ENCODE results near the gene TUSC2. TPM values are rescaled to one million over a fixed set of nuclear protein-coding genes. Genes with fewer than 3 reads are reported as not detected.

TUSC2 gene
- total and polyA plus RNA-seq, 10 donors, result 19.4 to 36.5 (median 24.4) TPM

- Histone ChIP-seq H3K36me3 (no peaks in the 10 kb centered on the region), H3K4me1 (peaks cover 0 to 37% (median 19%) of the 10 kb centered on the region in 6 donors), H3K4me3 (no peak overlapping the region), H3K27ac (no peak overlapping the region), H3K27me3 (replicated peaks in 1 of 7) (peaks cover 0 to 14% (median 0%) of the 10 kb centered on the region in 7 donors), H3K9me3 (no peaks in the 10 kb centered on the region)
- TF ChIP-seq POLR2AphosphoS5 (IDR thresholded peaks at IDR 0.05) (no peak), POLR2A (IDR thresholded peaks at IDR 0.05) (no peak)
- TF ChIP-seq, protein P1, sequence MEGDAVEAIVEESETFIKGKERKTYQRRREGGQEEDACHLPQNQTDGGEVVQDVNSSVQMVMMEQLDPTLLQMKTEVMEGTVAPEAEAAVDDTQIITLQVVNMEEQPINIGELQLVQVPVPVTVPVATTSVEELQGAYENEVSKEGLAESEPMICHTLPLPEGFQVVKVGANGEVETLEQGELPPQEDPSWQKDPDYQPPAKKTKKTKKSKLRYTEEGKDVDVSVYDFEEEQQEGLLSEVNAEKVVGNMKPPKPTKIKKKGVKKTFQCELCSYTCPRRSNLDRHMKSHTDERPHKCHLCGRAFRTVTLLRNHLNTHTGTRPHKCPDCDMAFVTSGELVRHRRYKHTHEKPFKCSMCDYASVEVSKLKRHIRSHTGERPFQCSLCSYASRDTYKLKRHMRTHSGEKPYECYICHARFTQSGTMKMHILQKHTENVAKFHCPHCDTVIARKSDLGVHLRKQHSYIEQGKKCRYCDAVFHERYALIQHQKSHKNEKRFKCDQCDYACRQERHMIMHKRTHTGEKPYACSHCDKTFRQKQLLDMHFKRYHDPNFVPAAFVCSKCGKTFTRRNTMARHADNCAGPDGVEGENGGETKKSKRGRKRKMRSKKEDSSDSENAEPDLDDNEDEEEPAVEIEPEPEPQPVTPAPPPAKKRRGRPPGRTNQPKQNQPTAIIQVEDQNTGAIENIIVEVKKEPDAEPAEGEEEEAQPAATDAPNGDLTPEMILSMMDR (IDR thresholded peaks at IDR 0.05 in 8 of 11, conservative IDR thresholded peaks at IDR 0.05 in 3 of 11), result no peak
- DNase-seq, result no peak
- intact Hi-C loops (cut with DNase I; ENCODE audit: low total_unique reads), result no loop called here
- 70 to 83% (median 77%) methylated on average over 9 of the region's 9 CpGs for WGBS, 5 donors
Observed at GRCh38 chr3:50369012-50369670, 41.1 kb upstream of the TUSC2 start.

GRCh38 chr3:50365842-50366220 lies 37.8 kb upstream of the TUSC2 start:
- H3K4me3 ChIP-seq, result peak overlapping the region in 7 of 8 donors; percentile 50 to 81 (median 59)

GRCh38 chr3:50365080-50365841 lies 37.2 kb upstream of the TUSC2 start:
- Histone ChIP-seq H3K4me3 (peak overlapping the region; percentile 39 to 81 (median 58)), H3K9me3 (no peaks in the 10 kb centered on the region), H3K27ac (peak overlapping the region in 7 of 8 donors; percentile 37 to 87 (median 77)), H3K36me3 (no peaks in the 10 kb centered on the region), H3K27me3 (replicated peaks in 1 of 7) (peaks cover 0 to 4% (median 0%) of the 10 kb centered on the region in 7 donors), H3K4me1 (peaks cover 0 to 39% (median 21%) of the 10 kb centered on the region in 6 donors)
- TF ChIP-seq POLR2A (IDR thresholded peaks at IDR 0.05) (peak in 1 of 3 donors; percentile 25), POLR2AphosphoS5 (IDR thresholded peaks at IDR 0.05) (peak; percentile 84 to 87 (median 84))
- TF ChIP-seq, protein P1 (IDR thresholded peaks at IDR 0.05 in 8 of 11, conservative IDR thresholded peaks at IDR 0.05 in 3 of 11), result no peak
- peak; percentile 98 for DNase-seq
- 4 to 38% (median 8%) methylated on average over 12 to 53 of the region's 53 CpGs for WGBS, 5 donors
- intact Hi-C loops (cut with DNase I; ENCODE audit: low total_unique reads), result no loop called here

More at GRCh38 chr3:50365842-50366220, 37.8 kb upstream of the TUSC2 start:
- no peaks in the 10 kb centered on the region for H3K9me3 ChIP-seq
- no peak for DNase-seq
- no peak for TF ChIP-seq POLR2AphosphoS5 (IDR thresholded peaks at IDR 0.05)
- TF ChIP-seq, protein P1 (IDR thresholded peaks at IDR 0.05 in 8 of 11, conservative IDR thresholded peaks at IDR 0.05 in 3 of 11), result no peak
- TF ChIP-seq POLR2A (IDR thresholded peaks at IDR 0.05), result no peak
- peaks cover 0 to 4% (median 0%) of the 10 kb centered on the region in 7 donors for H3K27me3 ChIP-seq (replicated peaks in 1 of 7)
- peak overlapping the region in 4 of 8 donors; percentile 77 to 87 (median 82) for H3K27ac ChIP-seq
- intact Hi-C loops (cut with DNase I; ENCODE audit: low total_unique reads), result no loop called here
- no peaks in the 10 kb centered on the region for H3K36me3 ChIP-seq
- 57 to 82% (median 79%) methylated on average over 1 to 5 of the region's 5 CpGs for WGBS, 5 donors
- H3K4me1 ChIP-seq, result peaks cover 0 to 39% (median 21%) of the 10 kb centered on the region in 6 donors
